ENCODE results near the gene DSG2. TPM values are rescaled to one million over a fixed set of nuclear protein-coding genes. Genes with fewer than 3 reads are reported as not detected.

The DSG2 gene
- total RNA-seq, 1 experiment from 2014 or later, result not detected

GRCh38 chr18:31553800-31554199 is 55.8 kb downstream of the DSG2 start:
- CTCF ChIA-PET, result interaction anchor here (0.5 kb wide), 1 partner anchor 605 kb away, joined by 5 read pairs; no protein-coding TSS in a partner anchor
- TF ChIP-seq EZH2 (IDR thresholded peaks at IDR 0.05; ENCODE audit: borderline replicate concordance, low read depth, low read length, poor library complexity, severe bottlenecking), result no peak
- TF ChIP-seq, protein P1, sequence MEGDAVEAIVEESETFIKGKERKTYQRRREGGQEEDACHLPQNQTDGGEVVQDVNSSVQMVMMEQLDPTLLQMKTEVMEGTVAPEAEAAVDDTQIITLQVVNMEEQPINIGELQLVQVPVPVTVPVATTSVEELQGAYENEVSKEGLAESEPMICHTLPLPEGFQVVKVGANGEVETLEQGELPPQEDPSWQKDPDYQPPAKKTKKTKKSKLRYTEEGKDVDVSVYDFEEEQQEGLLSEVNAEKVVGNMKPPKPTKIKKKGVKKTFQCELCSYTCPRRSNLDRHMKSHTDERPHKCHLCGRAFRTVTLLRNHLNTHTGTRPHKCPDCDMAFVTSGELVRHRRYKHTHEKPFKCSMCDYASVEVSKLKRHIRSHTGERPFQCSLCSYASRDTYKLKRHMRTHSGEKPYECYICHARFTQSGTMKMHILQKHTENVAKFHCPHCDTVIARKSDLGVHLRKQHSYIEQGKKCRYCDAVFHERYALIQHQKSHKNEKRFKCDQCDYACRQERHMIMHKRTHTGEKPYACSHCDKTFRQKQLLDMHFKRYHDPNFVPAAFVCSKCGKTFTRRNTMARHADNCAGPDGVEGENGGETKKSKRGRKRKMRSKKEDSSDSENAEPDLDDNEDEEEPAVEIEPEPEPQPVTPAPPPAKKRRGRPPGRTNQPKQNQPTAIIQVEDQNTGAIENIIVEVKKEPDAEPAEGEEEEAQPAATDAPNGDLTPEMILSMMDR (conservative IDR thresholded peaks at IDR 0.05; ENCODE audit: low read depth, low read length), result peak; percentile 31; the same call in 1 of the 2 replicates
- Histone ChIP-seq H3K27me3 (replicated peaks; ENCODE audit: insufficient read depth, low read depth, low read length, poor library complexity) (no peaks in the 10 kb centered on the region), H3K27ac (ENCODE audit: low read depth, low read length, poor library complexity, severe bottlenecking) (no peak overlapping the region), H3K4me1 (ENCODE audit: insufficient read depth, low read length, poor library complexity, severe bottlenecking) (no peaks in the 10 kb centered on the region), H3K36me3 (ENCODE audit: insufficient read depth, low read length, poor library complexity, severe bottlenecking) (no peaks in the 10 kb centered on the region), H3K9me3 (ENCODE audit: low read depth, low read length, poor library complexity, severe bottlenecking) (no peaks in the 10 kb centered on the region), H3K4me3 (ENCODE audit: low read depth, low read length, poor library complexity, severe bottlenecking) (no peak overlapping the region)
- BruUV-seq (replicated peaks), result no TSS peak
- DNase-seq (ENCODE audit: low spot score), result peak; percentile 35
- intact Hi-C loops (cut with micrococcal nuclease; ENCODE audit: unreplicated experiment), result no loop called here
- POLR2A ChIA-PET (ENCODE audit: low non-redundant PET), result no interaction called here

- H3K9me3 ChIP-seq (ENCODE audit: low read depth, low read length, poor library complexity, severe bottlenecking), result no peaks in the 10 kb centered on the region
- POLR2A ChIA-PET (ENCODE audit: low non-redundant PET), result no interaction called here
- no peaks in the 10 kb centered on the region for H3K4me1 ChIP-seq (ENCODE audit: insufficient read depth, low read length, poor library complexity, severe bottlenecking)
- no peak overlapping the region for H3K4me3 ChIP-seq (ENCODE audit: low read depth, low read length, poor library complexity, severe bottlenecking)
- DNase-seq (ENCODE audit: low spot score), result no peak
- no peaks in the 10 kb centered on the region for H3K27me3 ChIP-seq (replicated peaks; ENCODE audit: insufficient read depth, low read depth, low read length, poor library complexity)
- CTCF ChIA-PET, result interaction anchor here (1.6 kb wide), 1 partner anchor 423 kb away, joined by 8 read pairs; no protein-coding TSS in a partner anchor
- BruUV-seq (replicated peaks), result no TSS peak
- H3K36me3 ChIP-seq (ENCODE audit: insufficient read depth, low read length, poor library complexity, severe bottlenecking), result no peaks in the 10 kb centered on the region
- H3K27ac ChIP-seq (ENCODE audit: low read depth, low read length, poor library complexity, severe bottlenecking), result no peak overlapping the region
- intact Hi-C loops (cut with micrococcal nuclease; ENCODE audit: unreplicated experiment), result loop anchor here (5.0 kb wide), 1 partner anchor 403 kb away; no protein-coding TSS in a partner anchor
- TF ChIP-seq EZH2 (IDR thresholded peaks at IDR 0.05; ENCODE audit: borderline replicate concordance, low read depth, low read length, poor library complexity, severe bottlenecking), result no peak
- TF ChIP-seq, protein P1 (conservative IDR thresholded peaks at IDR 0.05; ENCODE audit: low read depth, low read length), result no peak
Measured at GRCh38 chr18:31554776-31555175, 56.8 kb downstream of the DSG2 start.

DNA sequence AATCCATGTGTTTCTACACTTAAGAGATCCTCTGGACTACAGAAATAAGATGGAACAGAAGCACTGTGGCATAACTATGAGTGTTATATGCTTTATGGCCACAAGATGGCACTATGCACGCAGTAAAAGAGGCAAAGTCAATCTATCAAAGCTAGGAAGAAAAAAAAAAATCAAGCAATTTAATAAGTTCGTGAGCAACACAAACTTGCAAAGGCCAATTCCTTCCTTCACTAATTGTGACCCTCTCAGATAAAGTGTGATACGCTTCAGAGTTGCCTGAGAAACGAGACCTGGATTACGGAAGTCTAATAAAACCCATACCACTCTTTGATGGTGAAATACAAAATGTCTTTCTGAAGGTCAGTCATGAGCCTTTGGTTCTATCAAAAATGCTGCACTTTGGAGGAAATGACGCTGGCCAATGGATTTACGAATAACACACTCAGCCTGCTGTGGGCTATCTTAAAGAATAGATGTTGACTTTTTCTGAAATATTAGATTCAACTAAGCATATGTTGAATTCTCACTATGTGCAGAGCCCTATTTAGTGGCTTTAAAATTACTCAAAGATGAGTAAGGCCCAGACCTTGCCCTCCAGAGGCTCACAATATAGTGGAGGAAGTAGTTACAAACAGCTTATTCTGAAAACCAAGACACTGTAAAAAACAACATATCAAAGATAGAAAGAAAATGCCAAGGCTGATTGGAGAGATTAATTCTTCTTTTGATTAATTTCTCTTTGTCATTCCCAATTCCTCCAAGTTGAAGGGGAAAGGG is 58.2 kb downstream of the DSG2 start:
- POLR2A ChIA-PET (ENCODE audit: low non-redundant PET), result no interaction called here
- no TSS peak for BruUV-seq (replicated peaks)
- CTCF ChIA-PET, result interaction anchor here (0.6 to 1.6 kb wide), 5 partner anchors 166 to 516 kb away, joined by 3 to 8 read pairs (median 5); no protein-coding TSS in a partner anchor

More for the DNA sequence above, 58.2 kb downstream of the DSG2 start:
- no peak overlapping the region for H3K27ac ChIP-seq (ENCODE audit: low read depth, low read length, poor library complexity, severe bottlenecking)
- intact Hi-C loops (cut with micrococcal nuclease; ENCODE audit: unreplicated experiment), result loop anchor here (1.0 to 5.0 kb wide), 4 partner anchors 166 to 421 kb away; no protein-coding TSS in a partner anchor
- H3K4me1 ChIP-seq (ENCODE audit: insufficient read depth, low read length, poor library complexity, severe bottlenecking), result no peaks in the 10 kb centered on the region
- no peaks in the 10 kb centered on the region for H3K9me3 ChIP-seq (ENCODE audit: low read depth, low read length, poor library complexity, severe bottlenecking)
- H3K36me3 ChIP-seq (ENCODE audit: insufficient read depth, low read length, poor library complexity, severe bottlenecking), result no peaks in the 10 kb centered on the region
- peak; percentile 68 for DNase-seq (ENCODE audit: low spot score)
- no peak for TF ChIP-seq EZH2 (IDR thresholded peaks at IDR 0.05; ENCODE audit: borderline replicate concordance, low read depth, low read length, poor library complexity, severe bottlenecking)
- TF ChIP-seq, protein P1 (conservative IDR thresholded peaks at IDR 0.05; ENCODE audit: low read depth, low read length), result peak; percentile 82
- peaks cover under 1% of the 10 kb centered on the region for H3K27me3 ChIP-seq (replicated peaks; ENCODE audit: insufficient read depth, low read depth, low read length, poor library complexity)
- no peak overlapping the region for H3K4me3 ChIP-seq (ENCODE audit: low read depth, low read length, poor library complexity, severe bottlenecking)

All from A673 (cell line).